ENCODE measurements around the gene PPP3CA. TPM values are rescaled to one million over a fixed set of nuclear protein-coding genes. Genes with fewer than 3 reads are reported as not detected.

The PPP3CA gene
- total and polyA plus RNA-seq, 3 donors from 2014 or later, result 19.1 to 44.5 (median 39.1) TPM

- no peaks in the 10 kb centered on the region for H3K9me3 ChIP-seq
- DNase-seq, result no peak
- no peaks in the 10 kb centered on the region for H3K36me3 ChIP-seq (ENCODE audit: low read depth, missing control alignments)
- no peaks in the 10 kb centered on the region for H3K4me1 ChIP-seq
- no peaks in the 10 kb centered on the region for H3K27me3 ChIP-seq
- H3K27ac ChIP-seq, result no peak overlapping the region
- intact Hi-C loops (cut with DNase I; ENCODE audit: low total_unique reads), result no loop called here
- 80 to 82% methylated on average over 4 of the region's 4 CpGs for WGBS, 2 donors
- no peak for TF ChIP-seq CTCF (IDR thresholded peaks at IDR 0.05)
- no peak for TF ChIP-seq POLR2A (IDR thresholded peaks at IDR 0.05)
- no peak overlapping the region for H3K4me3 ChIP-seq
These were observed 9.6 kb downstream of the PPP3CA start for GRCh38 chr4:101337688-101338087.

GRCh38 chr4:101334963-101335572 is 12.3 kb downstream of the PPP3CA start:
- intact Hi-C loops (cut with DNase I; ENCODE audit: low total_unique reads), result no loop called here
- Histone ChIP-seq H3K4me1 (no peaks in the 10 kb centered on the region), H3K36me3 (ENCODE audit: low read depth, missing control alignments) (no peaks in the 10 kb centered on the region), H3K27ac (no peak overlapping the region), H3K9me3 (no peaks in the 10 kb centered on the region), H3K27me3 (no peaks in the 10 kb centered on the region), H3K4me3 (no peak overlapping the region)
- WGBS, 2 donors, result 63 to 72% methylated on average over 6 of the region's 6 CpGs
- DNase-seq, result no peak
- TF ChIP-seq POLR2A (IDR thresholded peaks at IDR 0.05), result no peak
- TF ChIP-seq CTCF (IDR thresholded peaks at IDR 0.05), result no peak

- Histone ChIP-seq H3K9me3 (no peaks in the 10 kb centered on the region), H3K27me3 (no peaks in the 10 kb centered on the region), H3K36me3 (ENCODE audit: low read depth, missing control alignments) (no peaks in the 10 kb centered on the region), H3K4me1 (peaks cover 5% of the 10 kb centered on the region), H3K4me3 (no peak overlapping the region), H3K27ac (no peak overlapping the region)
- TF ChIP-seq CTCF (IDR thresholded peaks at IDR 0.05), result no peak
- DNase-seq, result no peak
- 87 to 89% methylated on average over 4 of the region's 4 CpGs for WGBS, 2 donors
- intact Hi-C loops (cut with DNase I; ENCODE audit: low total_unique reads), result no loop called here
These were observed 14.9 kb downstream of the PPP3CA start for GRCh38 chr4:101332424-101332823.

- H3K27me3 ChIP-seq, result no peaks in the 10 kb centered on the region
- intact Hi-C loops (cut with DNase I; ENCODE audit: low total_unique reads), result no loop called here
- H3K4me1 ChIP-seq, result peaks cover 5% of the 10 kb centered on the region
- 82 to 88% methylated on average over 1 of the region's 1 CpG for WGBS, 2 donors
- H3K36me3 ChIP-seq (ENCODE audit: low read depth, missing control alignments), result no peaks in the 10 kb centered on the region
- TF ChIP-seq POLR2A (IDR thresholded peaks at IDR 0.05) (no peak), CTCF (IDR thresholded peaks at IDR 0.05) (no peak)
- no peak for DNase-seq
- H3K4me3 ChIP-seq, result no peak overlapping the region
- no peak overlapping the region for H3K27ac ChIP-seq
- no peaks in the 10 kb centered on the region for H3K9me3 ChIP-seq
These were observed 16.3 kb downstream of the PPP3CA start for GRCh38 chr4:101331017-101331416.

DNA sequence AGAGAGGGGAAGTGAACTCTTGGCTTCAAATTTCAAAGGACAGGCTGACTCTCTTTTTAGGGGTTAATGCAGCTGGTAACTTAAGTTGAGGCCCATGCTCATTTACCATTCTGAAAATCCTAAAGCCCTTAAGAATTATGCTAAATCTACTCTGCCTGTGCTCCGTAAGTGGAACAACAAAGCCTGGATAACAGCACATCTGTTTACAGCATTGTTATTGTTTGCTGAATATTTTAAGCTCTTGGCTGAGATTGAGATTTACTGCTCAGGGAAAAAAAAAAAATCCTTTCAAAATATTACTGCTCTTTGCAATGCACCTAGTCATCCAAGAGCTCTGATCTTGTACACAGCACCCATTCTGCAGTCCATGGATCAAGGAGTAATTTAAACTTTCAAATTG is 17.7 kb downstream of the PPP3CA start:
- Histone ChIP-seq H3K27me3 (no peaks in the 10 kb centered on the region), H3K4me3 (no peak overlapping the region), H3K9me3 (no peaks in the 10 kb centered on the region), H3K4me1 (peaks cover 5% of the 10 kb centered on the region), H3K27ac (no peak overlapping the region), H3K36me3 (ENCODE audit: low read depth, missing control alignments) (no peaks in the 10 kb centered on the region)
- 69 to 70% methylated on average over 1 of the region's 1 CpG for WGBS, 2 donors
- no peak for TF ChIP-seq POLR2A (IDR thresholded peaks at IDR 0.05)
- intact Hi-C loops (cut with DNase I; ENCODE audit: low total_unique reads), result no loop called here
- no peak for DNase-seq
